GM18951 (cell line): Measurements from ENCODE around the gene CTAG1B.
"Not testable (repeated sequence)": the region's sequence is repeated elsewhere in the genome, so short reads cannot be mapped to it uniquely, and the experiment has no call there.

ENCODE experiments used
- POLR2A ChIP-seq: IDR thresholded peaks from 4 replicates; pipeline ENCODE4 v1.6.1; 2011; ENCODE audit warnings: mild to moderate bottlenecking; ENCODE audit not compliant: insufficient read length, insufficient read depth; ENCODE audit errors: extremely low read depth
- in situ Hi-C: fragments of 300-500 bp; cut with MboI; formaldehyde crosslinking; loops from one replicate; pipeline ENCODE4 v1.12.0; 2022; ENCODE audit warnings: low sequenced_read_pairs, mixed read lengths, inconsistent platforms; ENCODE audit not compliant: unreplicated experiment

The CTAG1B gene

DNA sequence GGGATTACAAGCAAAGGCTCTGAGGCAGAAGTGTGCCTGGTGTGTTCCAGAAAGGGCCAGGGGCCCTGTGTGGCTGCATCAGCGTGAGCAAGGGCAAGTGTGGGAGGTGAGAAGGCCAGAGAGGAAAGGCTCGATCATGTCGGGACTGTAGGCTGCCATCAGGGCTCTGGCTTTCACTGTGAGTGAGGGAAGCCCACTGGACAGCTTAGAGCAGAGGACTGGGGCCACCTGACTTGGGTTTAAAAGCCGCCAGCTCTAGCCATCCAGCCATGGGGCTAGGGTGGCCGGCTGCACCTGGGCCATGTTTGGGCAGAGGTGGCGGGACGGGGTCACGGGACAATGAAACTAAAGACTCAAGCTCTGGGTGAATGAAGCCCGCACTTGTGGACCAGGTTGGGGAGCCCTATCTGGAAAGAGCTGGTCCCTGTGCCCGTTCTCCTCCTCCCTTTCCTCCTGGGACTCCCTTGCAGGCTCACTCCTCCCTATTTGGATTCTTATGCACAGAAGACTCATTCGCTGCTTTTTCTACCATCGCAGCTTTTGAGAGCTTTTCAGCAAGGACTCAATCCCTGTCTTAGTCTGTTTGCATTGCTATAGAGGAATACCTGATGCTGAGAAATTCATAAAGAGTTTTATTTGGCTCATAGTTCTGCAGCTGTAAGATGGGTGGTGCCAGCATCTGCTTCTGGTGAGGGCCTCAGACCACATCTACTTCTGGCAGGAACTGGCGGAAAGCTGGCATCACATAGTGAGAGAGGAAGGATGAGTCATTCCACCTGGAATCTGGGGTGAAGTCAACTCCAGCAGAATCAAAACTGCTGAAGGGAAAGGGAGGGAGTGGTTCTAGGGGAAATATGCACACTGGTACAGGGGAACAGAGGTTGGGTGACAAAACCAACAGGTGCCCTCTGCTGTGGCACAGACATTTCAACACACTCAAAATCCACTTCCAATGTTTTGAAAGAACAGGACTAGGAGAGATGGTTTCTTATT, 15.3 kb downstream of the CTAG1B start:
- in situ Hi-C loops: no loop called here
- TF ChIP-seq POLR2A: no peak

DNA sequence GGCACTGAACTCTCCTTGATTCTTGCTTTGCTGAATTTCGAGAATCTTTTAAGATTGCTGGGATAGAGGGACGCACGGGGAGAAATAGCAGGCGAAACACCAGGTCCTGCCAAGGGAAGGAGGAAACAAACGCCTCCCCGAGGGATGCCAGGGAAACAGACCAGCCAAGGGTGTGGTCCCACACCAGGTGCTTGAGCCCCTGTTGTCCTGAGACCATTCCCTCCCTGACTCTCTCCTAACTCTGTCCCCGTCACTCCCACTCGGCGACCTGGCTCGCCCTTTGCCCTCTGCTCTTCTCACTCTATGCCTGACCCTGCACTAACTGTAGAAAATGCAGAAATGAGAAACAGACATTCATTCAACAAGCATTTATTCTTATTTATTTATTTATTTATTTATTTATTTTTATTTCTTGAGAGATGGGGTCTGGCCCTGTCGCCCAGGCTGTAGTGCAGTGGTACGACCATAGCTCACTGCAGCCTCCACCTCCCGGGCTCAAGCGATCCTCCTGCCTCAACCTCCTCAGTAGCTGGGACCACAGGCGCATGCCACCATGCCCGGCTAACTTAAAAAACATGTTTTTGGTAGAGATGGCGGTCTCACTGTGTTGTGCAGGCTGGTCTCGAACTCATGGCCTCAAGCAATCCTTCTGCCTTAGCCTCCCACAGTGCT, 16.2 kb downstream of the CTAG1B start:
- TF ChIP-seq POLR2A: no peak
- in situ Hi-C loops: no loop called here

DNA sequence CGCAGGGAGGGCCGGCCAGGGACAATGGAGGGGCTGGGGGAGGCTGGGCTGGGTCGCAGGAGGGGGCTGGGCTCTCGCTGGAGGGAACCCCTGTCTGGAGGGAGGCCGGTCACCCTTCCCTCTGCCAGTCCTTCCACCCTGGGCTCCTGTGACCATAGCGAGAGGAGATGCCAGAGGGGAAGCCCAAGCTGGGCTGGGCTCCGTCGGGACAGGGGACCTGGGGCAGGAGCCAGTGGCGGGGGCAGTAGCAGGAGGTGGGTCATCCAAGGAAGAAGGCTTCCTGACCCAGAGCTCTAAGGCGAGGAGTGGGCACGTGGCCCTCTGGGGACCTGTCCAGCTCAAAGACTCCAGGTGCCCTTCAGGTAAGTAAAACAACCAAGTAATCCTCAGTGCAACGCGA, 16.9 kb downstream of the CTAG1B start:
- no peak for TF ChIP-seq POLR2A
- in situ Hi-C loops: no loop called here

DNA sequence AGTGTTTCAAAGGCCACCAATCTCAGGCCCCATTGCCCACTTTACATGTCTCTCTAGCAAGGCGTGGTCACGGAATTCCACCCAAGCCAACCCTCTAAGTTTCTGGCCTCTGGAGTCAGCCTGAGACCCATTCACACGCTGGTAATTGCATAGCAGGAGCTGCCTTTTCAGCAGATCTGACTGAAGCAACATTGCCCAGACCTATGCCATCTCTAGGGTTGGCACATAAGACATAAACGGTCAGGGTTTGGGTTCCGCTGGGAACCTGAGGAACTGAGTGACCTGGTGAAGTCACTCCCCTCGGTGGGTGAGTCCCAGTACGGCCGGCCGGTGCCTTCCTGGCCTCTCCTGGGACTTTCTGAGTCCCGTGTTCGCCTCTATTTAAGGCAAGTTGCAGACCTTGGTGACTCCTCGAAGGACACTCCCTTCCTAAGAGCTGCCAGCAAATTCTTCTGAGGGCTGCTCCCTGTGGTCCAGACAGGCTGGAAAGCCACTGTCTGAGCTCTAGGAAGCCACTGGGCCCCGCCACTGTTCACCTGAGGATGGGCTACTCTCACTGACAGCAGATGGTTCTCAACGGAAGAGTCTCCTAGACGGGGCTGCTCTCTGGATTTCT, 18.2 kb downstream of the CTAG1B start:
- TF ChIP-seq POLR2A: no peak
- in situ Hi-C loops: no loop called here

DNA sequence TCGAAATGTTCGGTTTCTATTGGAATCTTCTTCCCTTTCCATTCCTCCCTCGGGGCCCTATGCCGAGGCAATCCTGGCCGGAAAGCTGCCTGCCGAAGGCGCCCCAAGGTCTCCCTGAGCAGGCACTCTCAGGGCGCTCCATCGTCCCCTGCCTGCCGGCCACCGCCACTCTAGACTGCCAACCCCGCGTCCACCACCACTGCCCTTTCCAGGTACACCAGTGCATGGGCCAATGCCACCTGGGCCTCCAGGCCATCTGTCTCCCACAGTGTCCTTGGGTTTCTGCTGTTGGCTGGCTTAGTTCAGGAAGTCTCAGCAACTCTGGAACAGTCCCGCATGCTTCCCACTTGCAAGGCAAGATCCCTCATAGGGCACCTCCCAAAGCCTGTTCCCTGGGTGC, 19.6 kb downstream of the CTAG1B start:
- TF ChIP-seq POLR2A: no peak
- in situ Hi-C loops: loop anchor here (25.0 kb wide), 1 partner anchor 238 kb away; the partner anchor contains the start of gene SMIM9

DNA sequence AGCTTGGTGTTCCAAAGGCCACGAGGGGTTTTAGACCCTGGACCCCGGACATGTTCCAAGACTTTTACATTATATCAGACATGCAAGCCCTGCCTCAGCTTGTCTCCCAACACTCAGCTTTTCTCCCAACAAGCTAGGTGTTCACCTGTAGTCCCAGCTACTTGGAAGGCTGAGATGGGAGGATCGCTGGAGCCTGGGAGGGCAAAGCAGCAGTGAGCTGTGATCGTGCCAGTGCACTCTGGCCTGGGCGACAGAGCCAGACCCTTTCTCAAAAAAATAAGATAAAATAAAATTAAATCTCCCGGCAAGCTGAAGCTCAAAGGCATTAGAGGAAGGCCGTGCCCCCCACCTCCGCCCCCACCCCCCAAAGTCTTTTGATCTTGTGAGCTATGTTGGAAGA, 20.4 kb downstream of the CTAG1B start:
- in situ Hi-C loops: loop anchor here (25.0 kb wide), 1 partner anchor 239 kb away; the partner anchor contains the start of gene SMIM9
- no peak for TF ChIP-seq POLR2A

DNA sequence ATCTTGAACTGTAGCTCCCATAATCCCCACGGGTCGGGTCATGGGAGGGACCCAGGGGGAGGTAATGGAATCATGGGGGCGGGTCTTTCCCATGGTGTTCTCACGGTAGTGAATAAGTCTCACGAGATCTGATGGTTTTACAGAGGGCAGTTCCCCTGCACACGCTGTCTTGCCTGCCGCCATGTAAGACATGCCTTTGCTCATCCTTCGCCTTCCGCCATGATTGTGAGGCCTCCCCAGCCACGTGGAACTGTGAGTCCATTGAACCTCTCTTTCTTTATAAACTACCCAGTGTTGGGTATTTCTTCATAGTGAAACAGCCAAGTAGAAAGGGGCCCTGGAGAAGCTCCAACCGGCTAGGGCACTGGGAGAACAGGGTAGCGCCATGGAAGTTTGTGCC, 21.9 kb downstream of the CTAG1B start:
- TF ChIP-seq POLR2A: no peak

DNA sequence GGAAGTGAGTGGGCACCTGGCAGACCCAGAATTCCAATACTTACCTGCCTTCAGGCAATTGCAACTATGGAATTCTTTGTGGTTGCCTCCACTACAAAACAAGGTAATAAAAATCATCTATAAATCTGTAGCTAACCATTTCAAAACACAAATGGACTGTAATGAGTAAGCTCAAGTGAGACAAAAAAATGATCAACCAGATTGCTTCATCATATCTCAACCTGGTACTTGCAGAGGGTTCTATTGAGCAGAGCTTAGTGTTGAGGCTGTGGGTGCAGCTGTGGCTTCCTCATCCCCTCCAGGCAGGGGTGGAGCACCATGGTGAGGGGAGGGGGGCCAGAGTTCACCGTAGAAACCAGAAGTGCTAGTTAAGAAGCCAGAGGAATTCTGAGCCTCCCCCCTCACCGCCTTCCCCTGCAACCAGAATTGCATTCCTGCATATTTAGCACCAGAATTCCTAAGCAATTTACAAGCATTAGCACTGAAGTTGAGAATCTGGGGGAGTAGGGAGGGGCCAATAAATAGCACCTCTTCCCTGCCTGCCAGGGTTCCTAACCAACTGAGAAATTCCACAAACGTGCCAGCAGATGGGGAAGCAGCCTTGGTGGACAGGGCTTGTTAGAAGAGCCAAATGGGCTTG, 22.7 kb downstream of the CTAG1B start:
- in situ Hi-C loops: loop anchor here (25.0 kb wide), 1 partner anchor 241 kb away; the partner anchor contains the start of gene SMIM9
- TF ChIP-seq POLR2A: no peak

More for the DNA sequence above, 21.9 kb downstream of the CTAG1B start:
- in situ Hi-C loops: loop anchor here (25.0 kb wide), 1 partner anchor 240 kb away; the partner anchor contains the start of gene SMIM9

DNA sequence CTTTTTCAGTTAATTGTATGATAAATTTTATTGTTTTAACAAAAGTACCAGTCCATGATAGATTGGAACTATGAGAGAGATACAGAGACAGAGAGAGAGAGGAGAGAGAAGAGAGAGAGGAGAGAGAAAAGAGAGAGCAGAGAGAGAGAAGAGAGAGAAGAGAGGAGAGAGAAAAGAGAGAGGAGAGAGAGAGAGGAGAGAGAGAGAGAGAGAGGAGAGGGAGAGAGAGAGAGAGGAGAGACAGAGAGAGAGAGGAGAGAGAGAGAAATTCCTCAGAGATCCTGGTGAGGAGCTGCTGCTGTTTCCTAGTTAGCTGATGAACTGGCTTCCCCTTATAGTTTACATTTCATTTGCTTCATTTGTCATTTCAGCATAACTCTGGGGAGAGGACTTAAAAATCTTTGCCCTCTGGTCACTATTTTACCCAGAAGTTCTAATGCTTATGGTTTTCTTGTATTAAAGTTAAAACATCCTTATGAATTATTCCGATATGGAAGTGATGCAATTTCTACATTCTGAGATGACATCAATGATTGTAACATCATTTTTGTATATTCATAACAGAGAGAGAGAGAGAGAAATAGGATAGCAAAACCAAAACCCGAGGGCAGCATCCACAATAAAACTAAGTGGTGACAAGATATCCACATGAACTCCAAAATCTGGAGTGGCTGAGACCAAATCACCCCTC, 23.4 kb downstream of the CTAG1B start:
- in situ Hi-C loops: loop anchor here (25.0 kb wide), 1 partner anchor 242 kb away; the partner anchor contains the start of gene SMIM9
- TF ChIP-seq POLR2A: no peak

DNA sequence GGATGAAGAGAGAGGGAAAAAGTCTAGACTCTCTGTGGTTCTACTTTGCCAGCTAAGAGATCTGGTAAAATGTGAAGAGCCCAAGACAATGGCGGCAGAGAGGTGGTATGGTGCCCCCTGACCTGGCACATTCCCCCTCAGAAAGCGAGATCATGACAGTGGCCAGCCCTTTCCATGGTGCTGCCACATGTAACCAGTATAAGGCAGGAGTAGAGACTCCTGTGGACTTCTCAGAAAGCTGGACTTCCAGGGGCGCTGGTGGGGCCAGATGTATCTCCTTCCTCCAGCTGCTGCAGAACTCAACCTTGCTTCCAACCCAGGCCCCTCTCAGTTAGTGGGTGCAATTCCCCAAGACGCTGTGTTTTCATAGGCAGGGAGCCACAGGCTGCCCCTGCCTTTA, 24.6 kb downstream of the CTAG1B start:
- in situ Hi-C loops: loop anchor here (25.0 kb wide), 1 partner anchor 243 kb away; the partner anchor contains the start of gene SMIM9

DNA sequence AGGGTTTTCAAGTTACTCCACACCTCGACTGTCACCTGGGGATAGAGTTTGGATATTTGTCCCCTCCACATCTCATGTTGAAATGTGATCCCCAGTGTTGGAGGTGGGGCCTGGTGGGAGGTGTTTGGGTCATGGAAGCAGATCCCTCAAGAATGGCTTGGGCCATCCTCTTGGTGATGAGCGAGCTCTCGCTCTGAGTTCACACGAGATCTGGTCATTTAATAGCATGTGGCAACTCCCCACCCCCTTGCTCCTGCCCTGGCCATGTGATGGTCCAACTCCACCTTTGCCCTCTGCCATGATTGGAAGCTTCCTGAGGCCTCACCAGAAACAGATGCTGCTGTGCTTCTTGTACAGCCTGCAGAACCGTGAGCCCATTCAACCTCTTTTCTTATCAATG, 25.9 kb downstream of the CTAG1B start:
- in situ Hi-C loops: loop anchor here (25.0 kb wide), 1 partner anchor 244 kb away; the partner anchor contains the start of gene SMIM9
- TF ChIP-seq POLR2A: no peak

More for the DNA sequence above, 24.6 kb downstream of the CTAG1B start:
- no peak for TF ChIP-seq POLR2A

DNA sequence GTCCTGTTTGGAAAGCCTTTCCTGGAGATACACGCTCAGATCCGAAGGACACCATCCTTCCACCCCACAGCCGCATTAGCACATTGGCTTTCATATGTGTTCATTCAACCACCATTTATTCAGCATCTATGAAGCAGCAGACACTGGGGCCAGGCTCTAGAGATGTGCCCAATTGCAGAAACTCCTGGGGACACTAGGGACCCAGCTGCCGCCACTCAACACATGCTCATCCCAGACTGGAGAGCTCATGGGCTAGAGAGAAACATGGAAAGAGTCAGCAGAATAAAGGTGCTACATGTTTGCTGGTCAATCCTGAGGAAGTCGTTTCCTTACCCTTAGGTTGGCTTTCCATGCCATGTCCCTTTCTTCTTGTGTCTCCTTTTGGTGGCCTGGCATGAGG, 26.6 kb downstream of the CTAG1B start:
- no peak for TF ChIP-seq POLR2A
- in situ Hi-C loops: loop anchor here (25.0 kb wide), 1 partner anchor 245 kb away; the partner anchor contains the start of gene SMIM9

DNA sequence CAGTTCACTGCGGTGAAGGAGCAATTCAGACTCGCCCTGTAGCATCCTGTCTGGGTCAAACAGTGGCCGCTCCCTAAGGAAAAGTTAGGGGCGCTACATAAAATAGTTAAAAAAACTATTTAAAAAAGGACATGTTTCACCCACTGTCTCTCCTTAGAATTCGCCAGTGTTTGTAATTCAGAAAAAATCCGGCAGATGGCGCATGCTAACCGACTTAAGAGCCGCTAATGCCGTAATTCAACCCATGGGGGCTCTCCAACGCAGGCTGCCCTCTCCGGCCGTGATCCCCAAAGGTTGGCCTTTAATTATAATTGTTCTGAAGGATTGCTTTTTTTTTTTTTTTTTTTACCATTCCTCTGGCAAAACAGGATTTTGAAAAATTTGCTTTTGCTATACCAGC, 28.7 kb downstream of the CTAG1B start:
- in situ Hi-C loops: loop anchor here (25.0 kb wide), 1 partner anchor 247 kb away; the partner anchor contains the start of gene SMIM9

DNA sequence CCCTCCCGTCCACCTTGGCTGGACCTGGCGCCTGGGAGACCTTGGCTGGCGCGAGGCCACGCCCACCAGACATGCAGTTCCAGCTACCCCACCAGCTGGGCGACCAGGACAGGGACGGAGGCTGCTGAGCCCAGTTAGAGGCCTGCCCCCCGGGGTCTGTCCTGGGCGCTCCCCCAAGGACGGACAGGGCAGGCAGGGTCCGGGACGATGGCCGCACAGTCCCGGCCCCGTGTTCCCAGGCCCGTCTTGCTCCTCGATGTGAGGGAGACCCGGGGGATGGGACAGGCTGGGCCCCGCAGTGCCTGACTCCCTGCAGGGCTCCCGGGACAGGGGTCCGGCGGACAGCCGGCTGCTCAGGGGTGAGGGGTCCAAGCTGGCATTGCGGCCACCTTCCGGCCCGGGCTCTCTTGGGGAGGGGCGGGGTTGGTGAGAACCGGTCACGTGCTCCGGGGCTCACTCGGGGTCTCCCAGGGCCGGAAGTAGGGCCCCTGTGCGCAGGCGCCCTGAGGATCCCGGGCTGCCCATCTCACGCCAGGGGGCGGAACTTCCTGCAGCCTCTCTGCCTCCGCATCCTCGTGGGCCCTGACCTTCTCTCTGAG, 34.4 kb downstream of the CTAG1B start, which contains the start of gene CTAG1A:
Gene CTAG1A, plus strand, starts transcription at position 549 of the 599 bp plus-strand sequence. CDS start 74 bp downstream, outside the sequence.
- in situ Hi-C loops: loop anchor here (25.0 kb wide), 1 partner anchor 253 kb away; the partner anchor contains the start of gene SMIM9

DNA sequence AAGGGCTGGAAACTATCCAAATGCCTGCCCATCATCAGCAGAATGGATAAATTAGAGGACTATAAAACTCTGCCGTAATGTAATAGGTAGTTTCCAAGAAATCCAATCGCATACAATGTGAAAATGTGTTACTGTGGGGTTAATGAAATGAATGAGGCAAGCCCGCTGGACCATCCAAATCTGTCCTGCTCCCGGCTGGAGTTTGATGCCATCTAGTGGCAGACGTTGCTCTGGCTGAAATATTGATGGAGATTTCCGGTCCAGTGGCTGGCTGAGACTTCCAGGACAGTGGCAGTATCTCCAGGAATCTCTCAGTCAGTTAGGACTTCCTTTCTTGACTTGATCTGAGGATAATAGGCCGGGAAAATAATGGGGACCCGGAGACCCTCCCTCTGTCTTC, 36.1 kb downstream of the CTAG1B start:
- in situ Hi-C loops: loop anchor here (25.0 kb wide), 1 partner anchor 254 kb away; the partner anchor contains the start of gene SMIM9

DNA sequence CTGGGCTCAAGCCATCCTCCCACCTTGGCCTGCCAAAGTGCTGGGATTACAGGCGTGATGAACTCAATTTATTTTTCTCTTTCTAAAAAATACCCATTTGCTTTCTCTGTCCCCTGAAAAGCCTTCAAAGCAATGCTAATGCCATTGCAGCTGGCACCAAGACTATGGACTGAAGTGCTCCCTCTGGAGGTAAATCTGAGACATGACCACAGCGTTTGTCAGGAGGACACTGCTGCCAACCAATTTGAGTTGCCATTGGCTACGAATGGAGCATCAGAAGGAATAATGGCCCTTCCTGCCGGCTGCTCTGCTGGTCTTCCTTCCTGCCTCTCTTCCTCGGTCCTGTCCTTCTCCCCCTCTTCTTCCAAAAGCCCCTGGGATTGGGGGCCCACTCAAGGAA, 44.0 kb downstream of the CTAG1B start:
- in situ Hi-C loops: loop anchor here (25.0 kb wide), 1 partner anchor 262 kb away; the partner anchor contains the start of gene SMIM9

DNA sequence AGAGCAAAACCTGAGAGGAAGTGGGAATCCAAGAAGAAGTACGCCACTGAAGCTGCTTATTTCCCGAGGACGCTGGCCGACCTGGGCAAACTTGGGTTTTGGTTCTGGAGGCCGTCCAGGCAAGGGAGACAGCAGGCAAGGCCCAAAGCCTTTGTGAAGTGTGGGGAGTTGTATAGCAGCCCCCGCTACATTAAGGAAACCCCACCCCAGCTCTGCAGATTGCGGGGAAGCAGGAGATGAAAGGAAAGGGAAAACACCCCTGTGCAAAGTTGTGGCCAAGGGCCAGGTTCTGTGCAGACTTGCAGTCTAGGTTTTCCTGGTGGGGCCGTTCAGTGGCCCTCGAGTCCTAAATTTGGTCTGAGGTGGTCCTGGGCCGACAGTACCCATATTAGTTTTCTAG, 46.0 kb downstream of the CTAG1B start:
- in situ Hi-C loops: not testable (repeated sequence)

DNA sequence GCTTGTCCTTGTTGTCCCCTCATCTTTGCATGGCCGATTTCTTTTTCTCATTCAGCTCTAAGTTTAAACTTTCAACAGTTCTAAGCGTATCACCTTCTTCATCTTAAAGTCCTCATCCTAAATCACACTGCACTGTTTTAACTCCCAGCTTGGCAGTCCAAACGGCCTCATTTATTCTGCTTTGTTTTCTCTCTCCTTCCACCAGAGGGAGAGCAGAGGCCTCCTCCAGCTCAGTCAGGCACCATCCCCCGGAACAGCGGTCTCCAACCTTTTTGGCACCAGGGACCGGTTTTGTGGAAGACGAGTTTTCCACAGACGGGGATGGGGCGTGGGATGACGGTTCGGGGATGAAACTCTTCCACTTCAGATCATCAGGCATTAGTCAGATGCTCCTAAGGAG, 48.7 kb downstream of the CTAG1B start:
- in situ Hi-C loops: not testable (repeated sequence)
